Measurements from ENCODE around the gene GIMAP8. TPM values are rescaled to one million over a fixed set of nuclear protein-coding genes. Genes with fewer than 3 reads are reported as not detected.

GIMAP8 gene
- polyA plus RNA-seq, 1 experiment: not detected

- POLR2A ChIA-PET: no interaction called here
- TF ChIP-seq CTCF (IDR thresholded peaks at IDR 0.05; ENCODE audit: insufficient read depth, low read depth, low read length): no peak
- no peaks in the 10 kb centered on the region for H3K36me3 ChIP-seq (ENCODE audit: control insufficient read depth, insufficient read depth, low read length)
- no peaks in the 10 kb centered on the region for H3K27me3 ChIP-seq (ENCODE audit: control insufficient read depth, insufficient read depth, low read length)
- CTCF ChIA-PET: no interaction called here
- no peak overlapping the region for H3K4me3 ChIP-seq (ENCODE audit: low read depth, low read length)
- no peak for DNase-seq (ENCODE audit: low read depth)
These were observed 23.5 kb downstream of the GIMAP8 start for GRCh38 chr7:150473902-150474301.

GRCh38 chr7:150476285-150476684 is 25.9 kb downstream of the GIMAP8 start:
- ChIA-PET CTCF (no interaction called here), POLR2A (no interaction called here)
- DNase-seq (ENCODE audit: low read depth): no peak
- no peaks in the 10 kb centered on the region for H3K27me3 ChIP-seq (ENCODE audit: control insufficient read depth, insufficient read depth, low read length)
- TF ChIP-seq CTCF (IDR thresholded peaks at IDR 0.05; ENCODE audit: insufficient read depth, low read depth, low read length): no peak
- H3K36me3 ChIP-seq (ENCODE audit: control insufficient read depth, insufficient read depth, low read length): no peaks in the 10 kb centered on the region
- no peak overlapping the region for H3K4me3 ChIP-seq (ENCODE audit: low read depth, low read length)

GRCh38 chr7:150476819-150477631 is 26.6 kb downstream of the GIMAP8 start:
- no peak for DNase-seq (ENCODE audit: low read depth)
- no peak for TF ChIP-seq CTCF (IDR thresholded peaks at IDR 0.05; ENCODE audit: insufficient read depth, low read depth, low read length)
- Histone ChIP-seq H3K36me3 (ENCODE audit: control insufficient read depth, insufficient read depth, low read length) (no peaks in the 10 kb centered on the region), H3K4me3 (ENCODE audit: low read depth, low read length) (no peak overlapping the region), H3K27me3 (ENCODE audit: control insufficient read depth, insufficient read depth, low read length) (no peaks in the 10 kb centered on the region)
- ChIA-PET CTCF (no interaction called here), POLR2A (no interaction called here)

- TF ChIP-seq CTCF (IDR thresholded peaks at IDR 0.05; ENCODE audit: insufficient read depth, low read depth, low read length): no peak
- POLR2A ChIA-PET: no interaction called here
- no peaks in the 10 kb centered on the region for H3K27me3 ChIP-seq (ENCODE audit: control insufficient read depth, insufficient read depth, low read length)
- no peaks in the 10 kb centered on the region for H3K36me3 ChIP-seq (ENCODE audit: control insufficient read depth, insufficient read depth, low read length)
- DNase-seq (ENCODE audit: low read depth): no peak
- H3K4me3 ChIP-seq (ENCODE audit: low read depth, low read length): no peak overlapping the region
- CTCF ChIA-PET: no interaction called here
These were observed 28.7 kb downstream of the GIMAP8 start for GRCh38 chr7:150479023-150479716.

GRCh38 chr7:150481186-150481920 is 30.9 kb downstream of the GIMAP8 start:
- Histone ChIP-seq H3K36me3 (ENCODE audit: control insufficient read depth, insufficient read depth, low read length) (no peaks in the 10 kb centered on the region), H3K27me3 (ENCODE audit: control insufficient read depth, insufficient read depth, low read length) (no peaks in the 10 kb centered on the region), H3K4me3 (ENCODE audit: low read depth, low read length) (no peak overlapping the region)
- no peak for DNase-seq (ENCODE audit: low read depth)
- TF ChIP-seq CTCF (IDR thresholded peaks at IDR 0.05; ENCODE audit: insufficient read depth, low read depth, low read length): no peak
- ChIA-PET POLR2A (no interaction called here), CTCF (no interaction called here)
